ENCODE results near the gene SLC30A3.

Gene SLC30A3

GRCh38 chr2:27264753-27265535 is 2.1 kb upstream of the SLC30A3 start:
- H3K4ac ChIP-seq (ENCODE audit: low read length), result no peak overlapping the region
- peak overlapping the region; percentile 66 for H3K4me2 ChIP-seq (ENCODE audit: insufficient read depth, low read length, poor library complexity, severe bottlenecking)
- H3K4me1 ChIP-seq (ENCODE audit: control insufficient read depth in 2 of 2, insufficient read depth in 1 of 2, low read depth in 1 of 2, low read length in 2 of 2), result peaks cover 0 to 3% of the 10 kb centered on the region in 2 donors
- no CpG with 5 or more reads among the region's 56 CpGs for whole genome bisulfite sequencing, 2 donors (ENCODE audit: extremely low coverage in 2 of 2, insufficient read length in 2 of 2, insufficient replicate concordance in 1 of 2)
- H2BK120ac ChIP-seq (ENCODE audit: low read depth, low read length), result no peak overlapping the region
- H2BK12ac ChIP-seq (ENCODE audit: low read length), result no peak overlapping the region
- H3K9me3 ChIP-seq (replicated peaks in 1 of 2; ENCODE audit: control insufficient read depth in 2 of 2, insufficient read depth in 1 of 2, low read depth in 1 of 2, low read length in 2 of 2), result peaks cover 0 to 2% of the 10 kb centered on the region in 2 donors
- H3K36me3 ChIP-seq (replicated peaks in 1 of 2; ENCODE audit: control insufficient read depth in 2 of 2, insufficient read depth in 2 of 2, low read length in 2 of 2), result no peaks in the 10 kb centered on the region
- H4K8ac ChIP-seq (ENCODE audit: low read depth, low read length), result peak overlapping the region; percentile 29
- H4K91ac ChIP-seq (ENCODE audit: low read depth, low read length, poor library complexity), result no peak overlapping the region
- H3K23ac ChIP-seq (ENCODE audit: low read depth, low read length, poor library complexity), result no peak overlapping the region
- DNase-seq (ENCODE audit: low spot score), result peak; percentile 73
- peak overlapping the region; percentile 32 to 74 for H3K4me3 ChIP-seq (ENCODE audit: low read length in 2 of 2)
- H3K27ac ChIP-seq (replicated peaks; ENCODE audit: low read length), result no peak overlapping the region
- no peak overlapping the region for H3K9ac ChIP-seq (ENCODE audit: low read depth, low read length, poor library complexity)
- peak overlapping the region; percentile 94 for H2AFZ ChIP-seq (ENCODE audit: low read length)
- no peak overlapping the region for H3K14ac ChIP-seq (ENCODE audit: low read length)
- H3K18ac ChIP-seq (ENCODE audit: low read length), result peak overlapping the region; percentile 93
- H2AK5ac ChIP-seq (ENCODE audit: low read depth, low read length), result no peak overlapping the region
- peaks cover 38 to 93% (median 58%) of the 10 kb centered on the region in 3 experiments for H3K27me3 ChIP-seq (ENCODE audit: control insufficient read depth in 3 of 3, insufficient read depth in 3 of 3, low read depth in 1 of 3, low read length in 3 of 3)
- no peak overlapping the region for H2BK15ac ChIP-seq (ENCODE audit: low read length)
- H3K79me1 ChIP-seq (ENCODE audit: low read depth, low read length), result no peaks in the 10 kb centered on the region
- no peak overlapping the region for H2BK5ac ChIP-seq (ENCODE audit: low read length)

DNA sequence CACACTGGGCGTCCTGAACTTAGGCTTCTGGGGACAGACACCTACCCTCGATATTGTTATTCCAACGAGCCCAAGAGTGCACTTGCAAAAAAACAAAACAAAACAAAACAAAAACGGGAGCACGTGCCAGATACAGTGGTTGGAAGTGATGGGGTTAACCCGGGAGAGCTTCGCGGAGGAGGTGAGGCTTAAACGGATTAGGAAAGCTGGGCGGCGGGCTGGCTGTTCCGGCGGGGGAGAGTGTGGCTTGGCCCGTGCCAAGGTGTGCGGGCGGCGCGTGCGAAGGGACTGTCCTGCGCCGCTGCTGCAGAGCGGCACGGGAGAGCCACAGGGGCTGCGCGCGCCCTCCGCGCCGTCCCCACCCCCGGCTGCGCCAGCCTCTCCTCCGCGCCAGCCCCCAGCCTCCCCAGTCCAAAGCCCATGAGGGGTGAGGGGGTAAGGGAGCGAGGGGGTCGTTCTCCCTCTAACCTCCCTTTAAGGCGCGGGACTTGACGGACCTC is 1.5 kb upstream of the SLC30A3 start:
- H3K23ac ChIP-seq (ENCODE audit: low read depth, low read length, poor library complexity), result no peak overlapping the region
- H3K9me3 ChIP-seq (replicated peaks in 1 of 2; ENCODE audit: control insufficient read depth in 2 of 2, insufficient read depth in 1 of 2, low read depth in 1 of 2, low read length in 2 of 2), result peaks cover 0 to 2% of the 10 kb centered on the region in 2 donors
- no peak overlapping the region for H2BK12ac ChIP-seq (ENCODE audit: low read length)
- no peak overlapping the region for H3K4ac ChIP-seq (ENCODE audit: low read length)
- peak overlapping the region; percentile 94 for H2AFZ ChIP-seq (ENCODE audit: low read length)
- peak overlapping the region; percentile 15 for H3K9ac ChIP-seq (ENCODE audit: low read depth, low read length, poor library complexity)
- H3K27ac ChIP-seq (replicated peaks; ENCODE audit: low read length), result no peak overlapping the region
- H4K91ac ChIP-seq (ENCODE audit: low read depth, low read length, poor library complexity), result no peak overlapping the region
- H2BK120ac ChIP-seq (ENCODE audit: low read depth, low read length), result no peak overlapping the region
- H3K4me2 ChIP-seq (ENCODE audit: insufficient read depth, low read length, poor library complexity, severe bottlenecking), result peak overlapping the region; percentile 66
- H3K18ac ChIP-seq (ENCODE audit: low read length), result peak overlapping the region; percentile 93
- no peak overlapping the region for H3K14ac ChIP-seq (ENCODE audit: low read length)
- peaks cover 0 to 3% of the 10 kb centered on the region in 2 donors for H3K4me1 ChIP-seq (ENCODE audit: control insufficient read depth in 2 of 2, insufficient read depth in 1 of 2, low read depth in 1 of 2, low read length in 2 of 2)
- H3K36me3 ChIP-seq (replicated peaks in 1 of 2; ENCODE audit: control insufficient read depth in 2 of 2, insufficient read depth in 2 of 2, low read length in 2 of 2), result no peaks in the 10 kb centered on the region
- H4K8ac ChIP-seq (ENCODE audit: low read depth, low read length), result no peak overlapping the region
- H2BK5ac ChIP-seq (ENCODE audit: low read length), result no peak overlapping the region
- H2BK15ac ChIP-seq (ENCODE audit: low read length), result no peak overlapping the region
- no peak for DNase-seq (ENCODE audit: low spot score)
- H3K27me3 ChIP-seq (ENCODE audit: control insufficient read depth in 3 of 3, insufficient read depth in 3 of 3, low read depth in 1 of 3, low read length in 3 of 3), result peaks cover 38 to 93% (median 62%) of the 10 kb centered on the region in 3 experiments
- H3K79me1 ChIP-seq (ENCODE audit: low read depth, low read length), result no peaks in the 10 kb centered on the region
- no peak overlapping the region for H2AK5ac ChIP-seq (ENCODE audit: low read depth, low read length)
- peak overlapping the region; percentile 32 to 74 for H3K4me3 ChIP-seq (ENCODE audit: low read length in 2 of 2)
- WGBS, 2 donors (ENCODE audit: extremely low coverage in 2 of 2, insufficient read length in 2 of 2, insufficient replicate concordance in 1 of 2), result no CpG with 5 or more reads among the region's 38 CpGs

GRCh38 chr2:27263287-27264252 is 723 bp upstream of the SLC30A3 start:
- no peak for DNase-seq (ENCODE audit: low spot score)
- peaks cover 0 to 2% of the 10 kb centered on the region in 2 donors for H3K9me3 ChIP-seq (replicated peaks in 1 of 2; ENCODE audit: control insufficient read depth in 2 of 2, insufficient read depth in 1 of 2, low read depth in 1 of 2, low read length in 2 of 2)
- H2BK120ac ChIP-seq (ENCODE audit: low read depth, low read length), result no peak overlapping the region
- H3K18ac ChIP-seq (ENCODE audit: low read length), result peak overlapping the region; percentile 87
- H3K23ac ChIP-seq (ENCODE audit: low read depth, low read length, poor library complexity), result peak overlapping the region; percentile 62
- H3K36me3 ChIP-seq (replicated peaks in 1 of 2; ENCODE audit: control insufficient read depth in 2 of 2, insufficient read depth in 2 of 2, low read length in 2 of 2), result no peaks in the 10 kb centered on the region
- H2BK12ac ChIP-seq (ENCODE audit: low read length), result no peak overlapping the region
- H2BK15ac ChIP-seq (ENCODE audit: low read length), result no peak overlapping the region
- peaks cover 0 to 3% of the 10 kb centered on the region in 2 donors for H3K4me1 ChIP-seq (ENCODE audit: control insufficient read depth in 2 of 2, insufficient read depth in 1 of 2, low read depth in 1 of 2, low read length in 2 of 2)
- H2AFZ ChIP-seq (ENCODE audit: low read length), result peak overlapping the region; percentile 85
- no peak overlapping the region for H3K27ac ChIP-seq (replicated peaks; ENCODE audit: low read length)
- peak overlapping the region; percentile 62 for H2BK5ac ChIP-seq (ENCODE audit: low read length)
- no CpG with 5 or more reads among the region's 46 CpGs for WGBS, 2 donors (ENCODE audit: extremely low coverage in 2 of 2, insufficient read length in 2 of 2, insufficient replicate concordance in 1 of 2)
- H3K27me3 ChIP-seq (ENCODE audit: control insufficient read depth in 3 of 3, insufficient read depth in 3 of 3, low read depth in 1 of 3, low read length in 3 of 3), result peaks cover 38 to 95% (median 62%) of the 10 kb centered on the region in 3 experiments
- H3K79me1 ChIP-seq (ENCODE audit: low read depth, low read length), result no peaks in the 10 kb centered on the region
- peak overlapping the region in 1 of 2 donors; percentile 80 for H3K4me3 ChIP-seq (ENCODE audit: low read length in 2 of 2)
- H3K4me2 ChIP-seq (ENCODE audit: insufficient read depth, low read length, poor library complexity, severe bottlenecking), result peak overlapping the region; percentile 87
- H3K9ac ChIP-seq (ENCODE audit: low read depth, low read length, poor library complexity), result peak overlapping the region; percentile 38
- H4K8ac ChIP-seq (ENCODE audit: low read depth, low read length), result no peak overlapping the region
- no peak overlapping the region for H3K4ac ChIP-seq (ENCODE audit: low read length)
- peak overlapping the region; percentile 47 for H3K14ac ChIP-seq (ENCODE audit: low read length)
- H4K91ac ChIP-seq (ENCODE audit: low read depth, low read length, poor library complexity), result no peak overlapping the region
- peak overlapping the region; percentile 61 for H2AK5ac ChIP-seq (ENCODE audit: low read depth, low read length)

Measured in neuronal stem cell (in vitro differentiated cells).